Large intestine (tissue), 3 donors: ENCODE data around the gene RFX8. TPM values are rescaled to one million over a fixed set of nuclear protein-coding genes. Genes with fewer than 3 reads are reported as not detected.
"Not testable (repeated sequence)": the region's sequence is repeated elsewhere in the genome, so short reads cannot be mapped to it uniquely, and the experiment has no call there.

ENCODE experiments used
- DNase-seq, 2 donors: peaks; one replicate each; pipeline versions ENCODE4 v3.0.0 to v3.0.0-alpha.2; 2013
- H3K27ac ChIP-seq: one replicate; pipeline ENCODE4 v1.5.1; 2013; ENCODE audit warnings: low read length
- H3K27me3 ChIP-seq: 2 replicates; pipeline ENCODE4 v1.6.1; 2013; ENCODE audit warnings: low read length; ENCODE audit not compliant: control insufficient read depth, insufficient read depth
- H3K36me3 ChIP-seq: 2 replicates; pipeline ENCODE4 v1.6.1; 2013; ENCODE audit warnings: low read length; ENCODE audit not compliant: control insufficient read depth, insufficient read depth
- H3K4me1 ChIP-seq: one replicate; pipeline ENCODE4 v1.6.1; 2013; ENCODE audit warnings: low read length; ENCODE audit not compliant: control insufficient read depth, insufficient read depth
- H3K4me3 ChIP-seq: one replicate; pipeline ENCODE4 v1.5.1; 2013; ENCODE audit warnings: low read length
- H3K9me3 ChIP-seq: one replicate; pipeline ENCODE4 v1.6.1; 2013; ENCODE audit warnings: mild to moderate bottlenecking, low read depth, low read length, moderate library complexity; ENCODE audit not compliant: control insufficient read depth
- WGBS: methylation state at CpG from one replicate; pipeline ENCODE4 v1.1.5; 2013; ENCODE audit warnings: low lambda C conversion rate; ENCODE audit not compliant: insufficient coverage; 5-methylcytosine and 5-hydroxymethylcytosine counted together
- polyA plus RNA-seq: library from polyadenylated mRNA; unstranded; fragments of 120-200 nt; gene quantifications from one replicate; pipeline ENCODE4 v1.2.1, GENCODE V29; 2013

The RFX8 gene
- polyA plus RNA-seq, 1 donor: 0.39 TPM

DNA sequence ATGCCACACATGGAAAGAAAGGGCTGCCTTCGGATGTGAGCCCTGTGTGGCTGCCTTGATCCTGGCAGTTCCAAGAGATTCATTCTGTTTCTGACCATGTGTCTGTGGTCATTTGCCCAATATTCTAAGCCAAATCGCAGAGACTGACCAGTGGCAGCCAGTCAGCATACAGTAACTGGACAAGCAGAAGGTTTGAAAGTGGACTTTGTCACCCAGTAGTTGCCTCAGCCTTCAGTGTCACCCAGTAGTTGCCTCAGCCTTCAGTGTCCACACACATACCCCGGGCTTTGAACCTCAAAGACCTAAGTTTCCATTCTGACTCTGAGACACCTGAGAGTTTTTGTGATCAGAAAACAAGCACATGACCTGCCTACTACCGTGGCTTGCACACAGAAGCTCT is 5.0 kb downstream of the RFX8 start:
- WGBS: no CpG with 5 or more reads among the region's 4 CpGs
- Histone ChIP-seq H3K4me3 (no peak overlapping the region), H3K4me1 (no peaks in the 10 kb centered on the region), H3K9me3 (no peaks in the 10 kb centered on the region), H3K27ac (no peak overlapping the region), H3K36me3 (no peaks in the 10 kb centered on the region), H3K27me3 (peaks cover 20% of the 10 kb centered on the region)
- DNase-seq: no peak

DNA sequence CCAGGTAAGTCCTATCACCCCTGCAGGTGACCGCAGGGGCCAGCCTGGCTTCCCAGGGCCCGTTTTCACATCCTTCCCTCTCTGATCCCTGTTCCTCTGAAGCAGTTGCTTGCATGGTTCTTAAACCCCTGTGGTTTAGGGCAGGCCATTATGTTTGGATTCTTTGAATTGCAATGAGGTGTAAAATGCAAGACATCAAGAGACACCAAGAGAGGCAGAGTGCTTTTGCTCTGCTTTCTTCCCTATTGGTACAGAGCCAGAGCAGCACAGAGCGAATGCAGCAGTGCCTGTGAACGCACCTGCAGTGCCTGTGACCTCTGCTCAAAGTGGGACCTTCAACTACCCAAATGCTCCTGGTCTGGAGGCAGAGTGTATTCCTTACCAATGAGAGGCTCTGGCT is 7.6 kb downstream of the RFX8 start:
- no CpG with 5 or more reads among the region's 4 CpGs for WGBS
- H3K4me3 ChIP-seq: no peak overlapping the region
- no peaks in the 10 kb centered on the region for H3K36me3 ChIP-seq
- no peaks in the 10 kb centered on the region for H3K4me1 ChIP-seq
- H3K27ac ChIP-seq: no peak overlapping the region
- no peak for DNase-seq
- no peaks in the 10 kb centered on the region for H3K9me3 ChIP-seq
- H3K27me3 ChIP-seq: peaks cover 3% of the 10 kb centered on the region

DNA sequence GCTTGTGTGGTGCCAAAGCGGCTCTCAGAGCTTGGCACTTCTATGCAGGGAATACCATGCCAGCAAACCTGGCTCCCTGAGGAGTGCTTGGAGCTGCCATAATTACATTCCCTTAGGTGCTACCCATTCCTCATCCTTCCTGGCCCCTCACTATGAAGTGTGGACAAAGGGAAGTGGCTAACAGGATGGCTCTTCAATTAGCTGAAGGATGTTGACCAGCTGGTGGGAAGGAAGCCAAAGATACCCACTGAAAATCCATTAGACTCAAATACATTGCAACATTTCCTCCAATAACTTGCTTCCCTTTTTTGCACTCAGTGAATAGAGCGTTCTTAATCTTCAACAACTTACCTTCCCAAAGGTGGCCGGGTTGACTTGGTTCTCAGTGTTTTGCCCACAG is 8.5 kb downstream of the RFX8 start:
- WGBS: no CpG with 5 or more reads among the region's 3 CpGs
- H3K36me3 ChIP-seq: no peaks in the 10 kb centered on the region
- no peak overlapping the region for H3K4me3 ChIP-seq
- H3K27ac ChIP-seq: no peak overlapping the region
- DNase-seq: no peak
- peaks cover 3% of the 10 kb centered on the region for H3K27me3 ChIP-seq
- H3K9me3 ChIP-seq: no peaks in the 10 kb centered on the region
- no peaks in the 10 kb centered on the region for H3K4me1 ChIP-seq

DNA sequence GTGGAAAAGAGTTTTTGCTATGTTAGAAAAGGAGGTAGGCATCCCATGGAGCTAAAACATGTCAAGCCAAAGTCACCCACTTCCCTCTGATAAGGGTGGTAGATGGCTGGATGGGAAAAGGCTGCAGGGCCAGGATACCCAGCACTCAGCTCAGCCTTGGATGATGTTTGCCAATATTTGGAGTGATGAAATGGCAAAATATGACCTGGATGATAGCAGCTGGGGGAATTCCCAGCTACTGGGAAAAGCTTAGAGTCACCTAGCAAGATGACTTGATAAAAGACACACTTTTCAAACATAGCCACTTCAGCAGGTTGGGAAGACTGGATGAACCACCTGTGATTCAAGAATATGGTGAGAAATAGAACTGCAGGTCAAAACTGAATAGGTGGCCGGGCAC is 10.1 kb downstream of the RFX8 start:
- no peak overlapping the region for H3K4me3 ChIP-seq
- H3K36me3 ChIP-seq: no peaks in the 10 kb centered on the region
- H3K27ac ChIP-seq: no peak overlapping the region
- DNase-seq: no peak
- H3K9me3 ChIP-seq: no peaks in the 10 kb centered on the region
- WGBS: no CpG with 5 or more reads among the region's 1 CpG
- no peaks in the 10 kb centered on the region for H3K4me1 ChIP-seq
- no peaks in the 10 kb centered on the region for H3K27me3 ChIP-seq

DNA sequence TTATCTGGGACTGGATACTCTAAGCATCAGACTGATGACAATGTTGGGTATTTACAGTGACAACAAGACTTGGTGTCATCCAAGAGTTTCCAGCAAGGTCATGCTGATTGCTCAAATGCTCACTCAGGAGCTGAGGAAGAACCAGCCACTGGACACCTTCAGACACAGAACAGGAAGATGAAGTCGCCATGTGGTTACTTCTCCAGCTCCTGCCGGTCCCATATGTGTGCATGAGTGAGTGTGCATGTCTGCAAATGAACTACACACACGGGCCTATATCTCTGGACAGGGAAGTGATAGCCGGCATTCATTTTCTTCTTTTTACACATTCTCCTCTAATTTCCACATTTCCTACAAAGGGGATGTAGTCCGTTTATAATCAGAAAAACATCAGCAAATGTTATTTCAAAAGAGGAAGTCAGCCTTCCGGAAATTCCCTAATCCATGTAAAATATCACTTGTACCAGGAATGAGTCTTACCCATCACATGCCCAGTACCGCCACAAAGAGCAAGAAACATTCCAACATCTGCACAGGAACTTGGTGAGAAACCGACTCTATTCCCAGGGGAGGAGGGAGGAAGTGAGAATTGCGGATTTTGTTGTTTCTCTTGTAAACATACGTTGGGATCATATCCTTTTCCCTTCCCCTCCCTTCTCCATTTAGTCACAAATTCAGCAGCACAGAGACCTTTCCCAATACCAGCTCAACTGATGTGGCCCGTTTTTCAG is 10.8 kb downstream of the RFX8 start:
- H3K36me3 ChIP-seq: no peaks in the 10 kb centered on the region
- H3K27me3 ChIP-seq: no peaks in the 10 kb centered on the region
- no peaks in the 10 kb centered on the region for H3K4me1 ChIP-seq
- H3K27ac ChIP-seq: no peak overlapping the region
- H3K9me3 ChIP-seq: no peaks in the 10 kb centered on the region
- DNase-seq: no peak
- WGBS: 85% methylated on average over 6 of the region's 11 CpGs
- no peak overlapping the region for H3K4me3 ChIP-seq

DNA sequence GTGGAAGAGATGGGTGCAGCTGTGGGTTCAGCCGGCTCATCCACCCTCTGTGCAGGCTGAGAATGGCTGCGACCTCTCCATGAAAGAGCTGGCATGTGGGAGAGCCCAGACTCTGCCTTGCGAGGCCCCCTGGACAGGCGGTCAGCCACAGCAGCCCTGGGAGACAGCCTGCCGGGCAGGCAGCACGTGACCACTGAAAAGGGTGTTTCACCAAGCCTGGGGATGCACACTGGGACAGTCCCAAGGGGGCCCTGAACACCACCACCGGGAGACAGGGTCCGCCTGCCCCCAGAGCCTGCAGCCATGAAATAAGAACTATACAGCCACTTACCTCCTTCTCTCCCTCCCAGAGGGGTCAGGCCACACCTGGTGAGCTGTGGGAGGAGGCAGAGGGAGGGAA is 11.5 kb downstream of the RFX8 start:
- no peak overlapping the region for H3K27ac ChIP-seq
- no peaks in the 10 kb centered on the region for H3K9me3 ChIP-seq
- H3K4me1 ChIP-seq: no peaks in the 10 kb centered on the region
- no CpG with 5 or more reads among the region's 8 CpGs for WGBS
- no peaks in the 10 kb centered on the region for H3K27me3 ChIP-seq
- no peak overlapping the region for H3K4me3 ChIP-seq
- DNase-seq: no peak
- no peaks in the 10 kb centered on the region for H3K36me3 ChIP-seq

DNA sequence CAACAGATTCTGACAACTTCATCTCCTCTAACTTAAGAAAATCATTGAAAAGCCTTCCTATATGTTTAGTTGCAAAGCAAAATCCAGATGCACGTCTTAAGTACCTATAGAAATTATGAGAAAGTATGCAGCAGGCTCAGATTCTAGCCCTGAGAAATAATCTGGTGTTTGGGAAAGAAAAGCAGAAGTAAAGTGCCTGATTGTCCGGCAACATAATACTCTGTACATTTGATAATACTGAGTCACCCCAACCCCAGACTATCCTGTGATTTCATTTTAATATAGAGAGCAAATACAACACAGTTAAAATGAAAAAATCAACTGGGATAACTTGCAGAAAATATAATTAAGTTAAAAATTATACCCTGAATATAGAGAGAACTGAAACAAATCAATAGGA is 13.5 kb downstream of the RFX8 start:
- Histone ChIP-seq H3K27ac (no peak overlapping the region), H3K9me3 (no peaks in the 10 kb centered on the region), H3K4me1 (no peaks in the 10 kb centered on the region), H3K36me3 (no peaks in the 10 kb centered on the region), H3K27me3 (no peaks in the 10 kb centered on the region), H3K4me3 (no peak overlapping the region)
- DNase-seq: no peak
- 100% methylated on average over 1 of the region's 2 CpGs for WGBS

DNA sequence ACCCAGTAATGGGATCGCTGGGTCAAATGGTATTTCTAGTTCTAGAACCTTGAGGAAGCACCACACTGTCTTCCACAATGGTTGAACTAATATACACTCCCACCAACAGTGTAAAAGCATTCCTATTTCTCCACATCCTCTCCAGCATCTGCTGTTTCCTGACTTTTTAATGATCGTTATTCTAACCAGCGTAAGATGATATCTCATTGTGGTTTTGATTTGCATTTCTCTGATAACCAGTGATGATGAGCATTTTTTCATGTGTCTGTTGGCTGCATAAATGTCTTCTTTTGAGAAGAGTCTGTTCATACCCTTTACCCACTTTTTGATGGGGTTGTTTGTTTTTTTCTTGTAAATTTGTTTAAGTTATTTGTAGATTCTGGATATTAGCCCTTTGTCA is 20.5 kb downstream of the RFX8 start:
- not testable (repeated sequence) for DNase-seq, H3K4me1 ChIP-seq, H3K9me3 ChIP-seq, H3K36me3 ChIP-seq, H3K4me3 ChIP-seq, H3K27me3 ChIP-seq, H3K27ac ChIP-seq
- 83% methylated on average over 1 of the region's 3 CpGs for WGBS

DNA sequence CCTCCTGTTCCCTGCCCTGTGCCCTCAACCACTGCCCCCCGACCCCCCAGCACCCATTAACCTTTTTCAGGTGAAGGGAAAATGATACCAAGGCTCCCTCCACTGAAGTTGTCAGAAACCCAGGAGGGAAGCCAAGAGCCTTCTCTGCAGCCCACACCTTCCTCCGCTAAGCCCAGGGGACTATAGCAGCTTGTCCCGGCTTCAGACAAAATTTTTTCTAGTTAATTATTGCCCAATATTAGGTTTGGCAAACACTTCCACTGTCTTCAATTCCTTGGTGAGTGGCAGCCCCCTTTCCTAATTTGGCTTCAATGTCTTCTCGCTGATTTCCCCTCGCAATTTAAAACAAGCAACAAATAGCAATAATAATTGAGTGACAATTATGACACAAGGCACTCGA is 23.9 kb downstream of the RFX8 start:
- Histone ChIP-seq H3K27ac (no peak overlapping the region), H3K36me3 (no peaks in the 10 kb centered on the region)
- WGBS: 20% methylated on average over 2 of the region's 6 CpGs

DNA sequence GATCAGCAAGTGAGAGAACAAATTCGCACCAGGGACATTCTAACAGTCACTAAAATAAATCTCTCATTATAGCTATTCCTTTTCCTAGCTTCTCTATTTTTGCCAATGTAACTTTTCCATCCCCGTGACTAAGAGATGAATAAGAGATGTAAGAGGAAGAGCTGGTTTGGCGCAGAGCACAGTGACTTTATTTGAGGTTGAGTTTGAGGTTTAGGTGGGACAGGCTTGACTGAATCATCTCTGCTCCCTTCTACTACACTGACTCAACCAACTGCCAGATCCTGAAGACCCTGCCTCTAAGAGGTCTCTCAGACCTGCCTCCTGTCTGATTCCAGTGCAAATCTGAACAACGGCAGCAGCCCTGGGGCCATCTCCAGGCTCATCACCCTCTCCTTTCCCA is 28.0 kb downstream of the RFX8 start:
- no peaks in the 10 kb centered on the region for H3K4me1 ChIP-seq
- no CpG with 5 or more reads among the region's 4 CpGs for WGBS
- DNase-seq: no peak
- no peak overlapping the region for H3K27ac ChIP-seq
- no peaks in the 10 kb centered on the region for H3K9me3 ChIP-seq
- H3K36me3 ChIP-seq: no peaks in the 10 kb centered on the region
- no peaks in the 10 kb centered on the region for H3K27me3 ChIP-seq
- H3K4me3 ChIP-seq: no peak overlapping the region

More for the DNA sequence above, 23.9 kb downstream of the RFX8 start:
- DNase-seq: no peak
- H3K27me3 ChIP-seq: no peaks in the 10 kb centered on the region
- H3K4me3 ChIP-seq: no peak overlapping the region
- H3K9me3 ChIP-seq: no peaks in the 10 kb centered on the region
- H3K4me1 ChIP-seq: no peaks in the 10 kb centered on the region

DNA sequence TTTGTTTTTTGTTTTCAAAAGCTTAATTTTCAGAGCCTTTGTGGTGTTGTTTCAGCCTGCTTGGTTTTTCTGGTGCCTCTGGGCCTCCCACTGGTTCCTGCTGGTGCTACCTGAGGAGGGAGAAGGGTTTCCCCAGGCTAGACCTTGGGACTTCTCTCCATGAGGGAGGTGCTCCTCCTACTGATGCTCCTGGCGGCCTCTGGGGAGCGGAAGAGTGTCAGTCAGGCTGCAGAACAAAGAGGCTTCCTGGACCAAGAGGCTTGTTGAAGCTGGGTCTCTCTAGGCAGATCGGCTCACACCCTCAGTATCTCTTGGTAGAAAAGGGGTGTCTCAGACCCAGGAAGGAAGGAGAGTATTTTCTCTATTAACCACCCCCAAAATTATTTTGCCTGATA is 32.2 kb downstream of the RFX8 start:
- Histone ChIP-seq H3K27ac (no peak overlapping the region), H3K9me3 (no peaks in the 10 kb centered on the region), H3K36me3 (no peaks in the 10 kb centered on the region), H3K4me1 (no peaks in the 10 kb centered on the region), H3K27me3 (no peaks in the 10 kb centered on the region), H3K4me3 (no peak overlapping the region)
- no peak for DNase-seq
- no CpG with 5 or more reads among the region's 3 CpGs for WGBS
